HG03103 (cell line): ENCODE results near the gene TMEM215.
"Not testable (repeated sequence)": the region's sequence is repeated elsewhere in the genome, so short reads cannot be mapped to it uniquely, and the experiment has no call there.

ENCODE experiments used
- ATAC-seq: cut with Tn5 transposase; IDR thresholded peaks from one replicate; pipeline ENCODE4 v1.9.1; 2021; ENCODE audit warnings: low read depth; ENCODE audit not compliant: unreplicated experiment

Gene TMEM215

GRCh38 chr9:32783168-32783891 lies at the start of gene TMEM215:
TMEM215 (plus strand) TSS chr9:32783540; CDS start chr9:32784184, 644 bp downstream.
- ATAC-seq, result no peak

GRCh38 chr9:32735476-32735875 lies 47.9 kb upstream of the TMEM215 start:
- ATAC-seq, result no peak

GRCh38 chr9:32737378-32737777 lies 46.0 kb upstream of the TMEM215 start:
- ATAC-seq, result no peak

- ATAC-seq, result no peak
These were observed 44.7 kb upstream of the TMEM215 start for GRCh38 chr9:32738501-32739172.

- no peak for ATAC-seq
These were observed 41.6 kb upstream of the TMEM215 start for GRCh38 chr9:32741706-32742105.

- ATAC-seq, result no peak
These were observed 41.0 kb upstream of the TMEM215 start for GRCh38 chr9:32742296-32742695.

- ATAC-seq, result no peak
These were observed 35.3 kb upstream of the TMEM215 start for GRCh38 chr9:32748013-32748412.

- no peak for ATAC-seq
These were observed 27.6 kb upstream of the TMEM215 start for GRCh38 chr9:32755730-32756129.

- no peak for ATAC-seq
These were observed 19.2 kb upstream of the TMEM215 start for GRCh38 chr9:32764139-32764538.

GRCh38 chr9:32775283-32775682 lies 8.1 kb upstream of the TMEM215 start:
- no peak for ATAC-seq

- ATAC-seq, result no peak
These were observed 7.1 kb upstream of the TMEM215 start for GRCh38 chr9:32776201-32776600.

- no peak for ATAC-seq
These were observed 718 bp upstream of the TMEM215 start for GRCh38 chr9:32782476-32783167.

- ATAC-seq, result no peak
These were observed 4.5 kb downstream of the TMEM215 start for GRCh38 chr9:32787816-32788215.

- ATAC-seq, result not testable (repeated sequence)
These were observed 12.7 kb downstream of the TMEM215 start for GRCh38 chr9:32796015-32796414.

- ATAC-seq, result no peak
These were observed 18.2 kb downstream of the TMEM215 start for GRCh38 chr9:32801530-32801929.

GRCh38 chr9:32807217-32807616 lies 23.9 kb downstream of the TMEM215 start:
- ATAC-seq, result no peak

- ATAC-seq, result no peak
These were observed 27.9 kb downstream of the TMEM215 start for GRCh38 chr9:32811246-32811645.

- ATAC-seq, result no peak
These were observed 37.0 kb downstream of the TMEM215 start for GRCh38 chr9:32820322-32820721.

GRCh38 chr9:32823101-32823500 lies 39.8 kb downstream of the TMEM215 start:
- no peak for ATAC-seq

GRCh38 chr9:32823551-32823950 lies 40.2 kb downstream of the TMEM215 start:
- ATAC-seq, result no peak

- ATAC-seq, result no peak
These were observed 41.9 kb downstream of the TMEM215 start for GRCh38 chr9:32825203-32825602.

GRCh38 chr9:32828861-32829260 lies 45.5 kb downstream of the TMEM215 start:
- ATAC-seq, result no peak
